ENCODE results near the gene UBE2D1. TPM values are rescaled to one million over a fixed set of nuclear protein-coding genes. Genes with fewer than 3 reads are reported as not detected.

Gene UBE2D1
- total RNA-seq (2014; rRNA removed; shearing (Covaris generic)): 5.7 and 6.0 TPM in 2 replicates

GRCh38 chr10:58334817-58335305 lies at the start of gene UBE2D1:
UBE2D1 (plus strand) TSS chr10:58335006; CDS start chr10:58335202, 196 bp downstream.

GRCh38 chr10:58384999-58385783 lies 50.4 kb downstream of the UBE2D1 start, which contains the start of gene TFAM:
TFAM (plus strand) TSS chr10:58385410; CDS start chr10:58385548, 138 bp downstream.

Other genes starting within 250 kb of the UBE2D1 start
- 1.8 and 1.9 TPM in 2 replicates for gene IPMK, start 67.1 kb upstream of the UBE2D1 start, total RNA-seq (2014; rRNA removed; shearing (Covaris generic))
- 13.2 and 28.7 TPM in 2 replicates for gene CISD1, start 65.8 kb upstream of the UBE2D1 start, total RNA-seq (2014; rRNA removed; shearing (Covaris generic))
- gene TFAM, start 50.4 kb downstream of the UBE2D1 start, total RNA-seq (2014; rRNA removed; shearing (Covaris generic)): 50.1 and 64.4 TPM in 2 replicates
- gene BICC1, start 177.9 kb downstream of the UBE2D1 start, total RNA-seq (2014; rRNA removed; shearing (Covaris generic)): 2.9 TPM in 2 replicates